ENCODE measurements around the gene PSMB11.
A peak's percentile ranks its signal among the peaks of the same experiment; 100 is the strongest.

The PSMB11 gene

GRCh38 chr14:23058654-23059504, 16.9 kb downstream of the PSMB11 start:
- no peak for DNase-seq (ENCODE audit: low spot score)

- DNase-seq (ENCODE audit: low spot score): no peak
These were observed 18.7 kb downstream of the PSMB11 start for GRCh38 chr14:23060536-23061260.

- DNase-seq (ENCODE audit: low spot score): no peak
These were observed 20.0 kb downstream of the PSMB11 start for GRCh38 chr14:23062002-23062401.

GRCh38 chr14:23063601-23064000, 21.6 kb downstream of the PSMB11 start:
- DNase-seq (ENCODE audit: low spot score): no peak

GRCh38 chr14:23066368-23066767, 24.4 kb downstream of the PSMB11 start:
- DNase-seq (ENCODE audit: low spot score): no peak

- DNase-seq (ENCODE audit: low spot score): no peak
These were observed 25.1 kb downstream of the PSMB11 start for GRCh38 chr14:23066855-23067744.

GRCh38 chr14:23067847-23068788, 26.1 kb downstream of the PSMB11 start:
- DNase-seq (ENCODE audit: low spot score): no peak

- DNase-seq (ENCODE audit: low spot score): peak; percentile 87
These were observed 26.9 kb downstream of the PSMB11 start for GRCh38 chr14:23068789-23069412.

GRCh38 chr14:23069413-23069806, 27.4 kb downstream of the PSMB11 start:
- DNase-seq (ENCODE audit: low spot score): no peak

- no peak for DNase-seq (ENCODE audit: low spot score)
These were observed 28.5 kb downstream of the PSMB11 start for GRCh38 chr14:23070262-23071129.

GRCh38 chr14:23071244-23071920, 29.4 kb downstream of the PSMB11 start:
- peak; percentile 88 for DNase-seq (ENCODE audit: low spot score)

- DNase-seq (ENCODE audit: low spot score): no peak
These were observed 30.0 kb downstream of the PSMB11 start for GRCh38 chr14:23071921-23072539.

- no peak for DNase-seq (ENCODE audit: low spot score)
These were observed 32.9 kb downstream of the PSMB11 start for GRCh38 chr14:23074906-23075305.

- no peak for DNase-seq (ENCODE audit: low spot score)
These were observed 34.9 kb downstream of the PSMB11 start for GRCh38 chr14:23076785-23077408.

- DNase-seq (ENCODE audit: low spot score): no peak
These were observed 36.0 kb downstream of the PSMB11 start for GRCh38 chr14:23077962-23078361.

- no peak for DNase-seq (ENCODE audit: low spot score)
These were observed 36.7 kb downstream of the PSMB11 start for GRCh38 chr14:23078692-23079116.

GRCh38 chr14:23079716-23080115, 37.7 kb downstream of the PSMB11 start:
- no peak for DNase-seq (ENCODE audit: low spot score)

GRCh38 chr14:23080474-23080873, 38.5 kb downstream of the PSMB11 start:
- DNase-seq (ENCODE audit: low spot score): no peak

Data from putamen (tissue), 1 donor.